ENCODE measurements around the gene CDK18.
A peak's percentile ranks its signal among the peaks of the same experiment; 100 is the strongest.

CDK18 gene

GRCh38 chr1:205466595-205467220 lies 37.8 kb upstream of the CDK18 start:
- H3K9me3 ChIP-seq (ENCODE audit: low read depth, low read length): no peaks in the 10 kb centered on the region
- no peak for DNase-seq (ENCODE audit: low read depth, low spot score)
- no peak overlapping the region for H3K9ac ChIP-seq (ENCODE audit: insufficient read length)
- no peak overlapping the region for H3K27ac ChIP-seq
- TF ChIP-seq EZH2 (IDR thresholded peaks at IDR 0.05): no peak
- TF ChIP-seq FOXP2 (optimal IDR thresholded peaks at IDR 0.05; ENCODE audit: control extremely low read depth, extremely low read length, insufficient read depth): no peak
- no peak for TF ChIP-seq POLR2AphosphoS5 (IDR thresholded peaks at IDR 0.05; ENCODE audit: borderline replicate concordance, low read depth, low read length)
- no peak overlapping the region for H3K4me3 ChIP-seq
- H3K36me3 ChIP-seq (ENCODE audit: insufficient read depth, low read length): no peaks in the 10 kb centered on the region

- no peak for DNase-seq (ENCODE audit: low read depth, low spot score)
- Histone ChIP-seq H3K27ac (no peak overlapping the region), H3K36me3 (ENCODE audit: insufficient read depth, low read length) (no peaks in the 10 kb centered on the region), H3K9me3 (ENCODE audit: low read depth, low read length) (no peaks in the 10 kb centered on the region), H3K4me3 (no peak overlapping the region), H3K9ac (ENCODE audit: insufficient read length) (no peak overlapping the region)
- TF ChIP-seq EZH2 (IDR thresholded peaks at IDR 0.05) (no peak), POLR2AphosphoS5 (IDR thresholded peaks at IDR 0.05; ENCODE audit: borderline replicate concordance, low read depth, low read length) (no peak), FOXP2 (optimal IDR thresholded peaks at IDR 0.05; ENCODE audit: control extremely low read depth, extremely low read length, insufficient read depth) (no peak)
These were observed 34.3 kb upstream of the CDK18 start for GRCh38 chr1:205470131-205470530.

- H3K4me3 ChIP-seq: peak overlapping the region; percentile 65
- DNase-seq (ENCODE audit: low read depth, low spot score): no peak
These were observed 31.6 kb upstream of the CDK18 start for GRCh38 chr1:205472737-205473441.

GRCh38 chr1:205473475-205473874 lies 31.0 kb upstream of the CDK18 start:
- DNase-seq (ENCODE audit: low read depth, low spot score): no peak
- Histone ChIP-seq H3K9ac (ENCODE audit: insufficient read length) (no peak overlapping the region), H3K9me3 (ENCODE audit: low read depth, low read length) (no peaks in the 10 kb centered on the region), H3K27ac (no peak overlapping the region), H3K36me3 (ENCODE audit: insufficient read depth, low read length) (no peaks in the 10 kb centered on the region), H3K4me3 (no peak overlapping the region)
- TF ChIP-seq FOXP2 (optimal IDR thresholded peaks at IDR 0.05; ENCODE audit: control extremely low read depth, extremely low read length, insufficient read depth) (no peak), POLR2AphosphoS5 (IDR thresholded peaks at IDR 0.05; ENCODE audit: borderline replicate concordance, low read depth, low read length) (no peak), EZH2 (IDR thresholded peaks at IDR 0.05) (no peak)

More at GRCh38 chr1:205472737-205473441, 31.6 kb upstream of the CDK18 start:
- Histone ChIP-seq H3K9me3 (ENCODE audit: low read depth, low read length) (no peaks in the 10 kb centered on the region), H3K9ac (ENCODE audit: insufficient read length) (peak overlapping the region; percentile 60), H3K27ac (peak overlapping the region; percentile 71), H3K36me3 (ENCODE audit: insufficient read depth, low read length) (no peaks in the 10 kb centered on the region)
- TF ChIP-seq POLR2AphosphoS5 (IDR thresholded peaks at IDR 0.05; ENCODE audit: borderline replicate concordance, low read depth, low read length) (no peak), EZH2 (IDR thresholded peaks at IDR 0.05) (no peak), FOXP2 (optimal IDR thresholded peaks at IDR 0.05; ENCODE audit: control extremely low read depth, extremely low read length, insufficient read depth) (no peak)

- H3K36me3 ChIP-seq (ENCODE audit: insufficient read depth, low read length): no peaks in the 10 kb centered on the region
- H3K27ac ChIP-seq: no peak overlapping the region
- no peaks in the 10 kb centered on the region for H3K9me3 ChIP-seq (ENCODE audit: low read depth, low read length)
- no peak overlapping the region for H3K4me3 ChIP-seq
- no peak for DNase-seq (ENCODE audit: low read depth, low spot score)
- TF ChIP-seq FOXP2 (optimal IDR thresholded peaks at IDR 0.05; ENCODE audit: control extremely low read depth, extremely low read length, insufficient read depth): no peak
- no peak for TF ChIP-seq POLR2AphosphoS5 (IDR thresholded peaks at IDR 0.05; ENCODE audit: borderline replicate concordance, low read depth, low read length)
- no peak for TF ChIP-seq EZH2 (IDR thresholded peaks at IDR 0.05)
- no peak overlapping the region for H3K9ac ChIP-seq (ENCODE audit: insufficient read length)
These were observed 30.5 kb upstream of the CDK18 start for GRCh38 chr1:205473966-205474365.

GRCh38 chr1:205474571-205474970 lies 29.9 kb upstream of the CDK18 start:
- H3K9me3 ChIP-seq (ENCODE audit: low read depth, low read length): no peaks in the 10 kb centered on the region
- no peak for TF ChIP-seq EZH2 (IDR thresholded peaks at IDR 0.05)
- no peak for TF ChIP-seq FOXP2 (optimal IDR thresholded peaks at IDR 0.05; ENCODE audit: control extremely low read depth, extremely low read length, insufficient read depth)
- TF ChIP-seq POLR2AphosphoS5 (IDR thresholded peaks at IDR 0.05; ENCODE audit: borderline replicate concordance, low read depth, low read length): no peak
- no peak overlapping the region for H3K4me3 ChIP-seq
- no peaks in the 10 kb centered on the region for H3K36me3 ChIP-seq (ENCODE audit: insufficient read depth, low read length)
- no peak overlapping the region for H3K9ac ChIP-seq (ENCODE audit: insufficient read length)
- no peak overlapping the region for H3K27ac ChIP-seq
- DNase-seq (ENCODE audit: low read depth, low spot score): no peak

- H3K4me3 ChIP-seq: no peak overlapping the region
- TF ChIP-seq FOXP2 (optimal IDR thresholded peaks at IDR 0.05; ENCODE audit: control extremely low read depth, extremely low read length, insufficient read depth) (no peak), EZH2 (IDR thresholded peaks at IDR 0.05) (no peak), POLR2AphosphoS5 (IDR thresholded peaks at IDR 0.05; ENCODE audit: borderline replicate concordance, low read depth, low read length) (no peak)
- no peak overlapping the region for H3K27ac ChIP-seq
- H3K36me3 ChIP-seq (ENCODE audit: insufficient read depth, low read length): no peaks in the 10 kb centered on the region
- no peaks in the 10 kb centered on the region for H3K9me3 ChIP-seq (ENCODE audit: low read depth, low read length)
- DNase-seq (ENCODE audit: low read depth, low spot score): no peak
- H3K9ac ChIP-seq (ENCODE audit: insufficient read length): no peak overlapping the region
These were observed 28.6 kb upstream of the CDK18 start for GRCh38 chr1:205475855-205476254.

GRCh38 chr1:205476648-205477047 lies 27.8 kb upstream of the CDK18 start:
- Histone ChIP-seq H3K4me3 (no peak overlapping the region), H3K36me3 (ENCODE audit: insufficient read depth, low read length) (no peaks in the 10 kb centered on the region), H3K9ac (ENCODE audit: insufficient read length) (no peak overlapping the region), H3K27ac (no peak overlapping the region), H3K9me3 (ENCODE audit: low read depth, low read length) (no peaks in the 10 kb centered on the region)
- no peak for DNase-seq (ENCODE audit: low read depth, low spot score)
- TF ChIP-seq EZH2 (IDR thresholded peaks at IDR 0.05): no peak
- no peak for TF ChIP-seq POLR2AphosphoS5 (IDR thresholded peaks at IDR 0.05; ENCODE audit: borderline replicate concordance, low read depth, low read length)
- TF ChIP-seq FOXP2 (optimal IDR thresholded peaks at IDR 0.05; ENCODE audit: control extremely low read depth, extremely low read length, insufficient read depth): no peak
